HTERT RPE-1 (cell line): ENCODE results near the gene TCF3.

ENCODE experiments used
- in situ Hi-C: fragments of 300-500 bp; cut with MboI; formaldehyde crosslinking; loops from 4 replicates; pipeline ENCODE4 v1.14.3; 2020; ENCODE audit warnings: low sequenced_read_pairs

The TCF3 gene

GRCh38 chr19:1590641-1591397 is 61.6 kb downstream of the TCF3 start:
- in situ Hi-C loops = no loop called here

DNA sequence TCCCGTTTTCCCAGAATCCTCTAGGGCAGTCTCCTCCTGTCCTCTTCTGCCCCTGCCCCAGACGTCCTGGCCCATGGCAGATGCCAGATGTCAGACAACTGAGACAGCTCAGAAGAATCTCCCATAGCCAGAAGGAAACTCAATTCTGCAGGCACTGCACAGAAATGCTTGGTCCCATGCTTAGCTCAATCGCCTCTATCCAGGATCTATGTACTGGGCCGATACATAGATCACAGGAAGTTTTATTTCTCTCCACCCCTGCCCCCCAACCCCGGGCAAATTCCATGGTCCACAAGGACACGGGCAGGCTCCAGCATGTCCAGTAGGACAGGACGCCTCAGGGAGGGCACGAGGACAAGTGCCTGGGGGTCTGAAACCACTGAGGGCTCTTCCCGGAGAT is 64.5 kb downstream of the TCF3 start:
- in situ Hi-C loops = no loop called here

DNA sequence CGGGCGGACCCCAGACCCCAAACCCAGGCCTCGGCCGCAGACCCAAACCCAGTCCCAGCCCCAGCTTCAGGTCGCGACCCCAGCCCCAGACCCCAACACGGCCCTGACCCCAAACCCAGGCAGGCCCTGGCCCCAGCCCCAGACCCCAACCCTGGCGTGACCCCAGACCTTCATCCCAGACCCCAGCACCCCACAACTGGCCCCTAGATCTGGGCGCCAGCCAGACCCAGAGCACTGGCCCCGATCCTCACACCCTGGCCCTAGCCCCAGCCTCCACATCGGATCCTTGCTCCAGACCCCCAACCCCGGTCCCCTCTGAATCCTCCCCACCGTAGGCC is 67.2 kb downstream of the TCF3 start:
- in situ Hi-C loops = no loop called here

DNA sequence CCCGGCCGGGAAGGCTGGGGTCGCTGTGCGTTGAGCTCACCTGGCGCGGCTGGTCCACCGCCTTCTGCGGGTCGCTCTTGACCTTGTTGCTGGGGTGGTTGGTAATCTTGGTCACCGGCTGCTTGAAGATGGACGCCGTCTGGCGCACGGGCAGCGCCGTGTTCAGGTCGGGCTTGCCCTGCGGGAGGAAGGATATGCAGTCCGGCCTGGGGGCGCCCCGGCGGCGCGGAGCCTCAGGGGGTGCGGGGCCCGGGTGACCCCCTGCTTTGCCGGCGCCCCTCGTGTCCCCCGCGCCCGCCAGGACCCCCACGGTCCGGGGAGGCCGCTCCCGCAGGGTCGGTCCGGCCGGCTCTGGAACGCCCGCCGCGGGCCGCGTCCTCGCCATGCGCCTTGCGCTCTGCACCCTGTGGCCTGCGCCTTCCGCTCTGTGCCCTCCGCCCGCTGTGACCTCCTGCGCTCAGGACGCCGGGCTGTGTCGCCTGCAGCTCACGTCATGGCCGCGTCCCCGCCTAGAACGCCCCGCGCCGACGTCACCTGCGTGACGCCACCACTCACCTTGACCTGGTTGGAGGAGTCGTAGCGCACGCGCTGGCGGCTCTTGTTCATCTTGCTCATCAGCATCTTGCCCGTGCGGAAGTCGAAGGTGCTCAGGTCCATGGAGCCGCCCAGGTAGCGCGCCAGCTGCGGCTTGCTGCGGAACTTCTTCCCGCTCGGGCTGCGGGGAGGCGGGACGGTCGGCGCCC is 67.7 kb downstream of the TCF3 start:
- in situ Hi-C loops = no loop called here

DNA sequence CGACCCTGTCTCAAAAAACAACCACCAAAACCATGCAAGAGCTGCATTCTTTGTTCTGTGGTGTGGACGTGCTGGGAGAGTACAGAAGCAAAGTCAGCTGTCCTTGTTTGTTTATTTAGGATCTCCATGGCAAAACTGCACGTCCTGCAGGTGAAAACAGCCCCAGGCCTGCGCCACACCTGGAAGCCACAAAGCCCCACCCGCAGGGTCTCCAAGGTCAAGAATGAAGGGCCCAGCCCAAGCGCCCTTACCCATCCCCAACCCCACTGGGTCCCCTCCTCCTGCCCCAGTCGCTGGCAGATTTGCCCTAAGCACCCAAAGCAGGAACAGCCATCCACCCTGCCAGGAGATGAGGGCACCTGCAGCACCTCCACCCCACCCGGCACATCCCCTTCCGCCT is 70.2 kb downstream of the TCF3 start:
- in situ Hi-C loops = no loop called here

DNA sequence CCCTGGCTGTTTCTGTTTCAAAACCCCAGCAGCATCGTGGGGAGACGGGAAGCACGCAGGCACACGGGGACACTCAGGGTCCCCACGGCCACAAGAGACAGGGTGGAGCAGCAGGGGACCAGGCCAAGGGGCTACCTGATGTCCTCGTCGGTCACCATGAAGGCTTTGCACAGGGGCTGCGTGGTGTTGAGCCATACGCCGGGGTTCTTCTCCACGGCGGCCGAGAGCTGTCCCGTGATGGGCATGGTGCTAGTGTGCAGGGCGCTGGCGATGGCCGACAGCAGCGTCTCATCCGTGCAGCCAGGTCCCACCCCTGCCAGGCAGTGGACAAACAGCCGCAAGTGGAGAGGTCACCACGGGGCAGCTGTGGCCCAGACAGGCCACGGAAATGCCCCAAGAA is 71.5 kb downstream of the TCF3 start:
- in situ Hi-C loops = no loop called here

DNA sequence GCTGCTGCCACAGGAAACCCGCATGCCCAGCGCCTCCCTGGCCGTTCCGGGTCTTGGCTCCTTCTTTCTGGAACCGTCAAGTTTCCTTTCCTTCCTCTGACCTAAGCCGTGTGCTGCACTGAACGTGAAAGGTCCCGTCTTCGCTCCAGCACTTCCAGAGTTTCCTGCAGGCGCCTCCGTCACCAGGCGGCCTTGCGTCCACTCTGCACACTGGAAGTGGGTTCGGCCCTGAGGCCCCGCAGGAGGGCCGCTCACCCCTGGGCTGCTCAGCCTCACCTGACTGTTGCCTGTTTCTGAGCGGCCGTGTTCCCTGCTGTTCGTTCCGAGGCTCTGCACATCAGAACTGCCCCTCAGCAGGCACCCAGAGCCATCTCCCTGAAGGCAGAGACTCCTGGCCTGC is 72.0 kb downstream of the TCF3 start:
- in situ Hi-C loops = no loop called here

- in situ Hi-C loops = no loop called here
These were observed 73.2 kb downstream of the TCF3 start for GRCh38 chr19:1579222-1579621.

DNA sequence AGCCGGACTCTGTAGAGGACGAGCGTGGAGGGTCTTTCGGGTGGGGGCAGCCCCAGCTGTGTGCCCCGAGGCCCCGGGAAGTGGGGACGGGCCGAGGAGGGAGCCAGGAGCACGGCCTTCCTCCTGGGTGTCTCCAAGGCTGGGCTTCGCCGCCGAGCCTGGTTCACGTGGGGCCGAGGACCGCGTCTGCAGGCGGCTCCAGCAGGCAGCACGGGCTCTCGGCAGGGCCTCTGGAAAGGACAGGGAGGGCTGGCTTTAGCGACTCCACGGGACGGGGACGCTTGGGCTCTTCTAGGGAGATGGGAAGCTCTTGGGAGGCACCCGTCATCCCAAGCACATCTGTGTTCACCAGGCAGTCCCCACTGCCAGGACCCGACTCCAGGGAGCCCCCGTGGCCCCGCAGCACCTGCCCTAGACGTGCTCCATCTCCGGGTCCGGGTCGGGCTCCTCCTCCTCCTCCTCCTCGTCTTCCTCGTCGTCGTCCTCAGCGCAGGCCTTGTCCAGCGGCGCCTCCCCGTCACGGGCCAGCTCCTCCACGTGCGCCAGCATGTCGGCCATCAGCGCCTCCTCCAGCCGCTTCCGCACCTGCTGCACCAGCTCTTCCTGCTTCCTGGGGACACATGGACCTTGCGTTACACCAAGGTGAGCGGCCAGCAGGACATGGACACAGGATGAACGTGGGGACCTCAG is 74.3 kb downstream of the TCF3 start:
- in situ Hi-C loops = no loop called here

GRCh38 chr19:1577090-1577928 is 75.1 kb downstream of the TCF3 start:
- in situ Hi-C loops = no loop called here

DNA sequence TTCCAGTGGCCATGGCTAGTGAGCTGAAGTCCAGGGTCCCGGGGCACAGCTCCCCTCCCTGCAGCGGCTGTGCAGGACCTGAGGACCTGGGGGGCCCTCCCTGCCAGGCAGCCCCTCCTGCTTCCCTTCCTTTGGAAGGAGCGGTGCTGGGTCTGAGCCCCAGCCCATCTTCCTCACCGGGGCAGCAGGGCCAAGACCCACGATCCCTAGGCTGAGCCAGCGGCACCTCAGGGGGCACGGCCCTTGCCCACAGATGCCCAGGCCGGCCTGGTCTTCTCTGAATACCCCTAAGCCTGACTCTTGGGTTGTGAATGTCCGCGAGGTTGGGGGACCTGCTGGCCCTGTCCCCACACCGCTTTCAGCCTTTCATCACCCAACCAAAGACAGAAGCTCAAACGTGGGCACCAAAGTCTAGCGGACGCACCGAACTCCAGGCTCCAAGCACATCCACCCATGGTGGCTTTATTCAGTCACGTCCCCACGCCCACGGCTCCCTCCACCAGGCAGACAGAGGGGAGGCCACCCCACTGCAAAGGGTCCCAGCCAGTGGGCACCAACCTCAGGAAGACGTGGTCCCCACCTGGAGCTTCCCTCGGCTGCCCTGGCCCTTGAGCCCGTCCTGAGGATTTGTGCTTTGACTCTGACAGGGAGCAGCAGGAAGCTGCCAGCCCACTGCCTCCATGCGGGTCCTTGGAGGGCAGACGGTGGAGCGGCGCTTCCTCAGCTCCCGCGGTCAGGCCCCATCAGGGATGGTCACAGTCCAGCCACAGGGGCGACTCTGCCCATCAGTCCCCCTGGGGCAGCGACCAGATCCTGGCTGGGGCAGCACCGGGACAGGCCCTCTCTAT is 75.9 kb downstream of the TCF3 start:
- in situ Hi-C loops = no loop called here

DNA sequence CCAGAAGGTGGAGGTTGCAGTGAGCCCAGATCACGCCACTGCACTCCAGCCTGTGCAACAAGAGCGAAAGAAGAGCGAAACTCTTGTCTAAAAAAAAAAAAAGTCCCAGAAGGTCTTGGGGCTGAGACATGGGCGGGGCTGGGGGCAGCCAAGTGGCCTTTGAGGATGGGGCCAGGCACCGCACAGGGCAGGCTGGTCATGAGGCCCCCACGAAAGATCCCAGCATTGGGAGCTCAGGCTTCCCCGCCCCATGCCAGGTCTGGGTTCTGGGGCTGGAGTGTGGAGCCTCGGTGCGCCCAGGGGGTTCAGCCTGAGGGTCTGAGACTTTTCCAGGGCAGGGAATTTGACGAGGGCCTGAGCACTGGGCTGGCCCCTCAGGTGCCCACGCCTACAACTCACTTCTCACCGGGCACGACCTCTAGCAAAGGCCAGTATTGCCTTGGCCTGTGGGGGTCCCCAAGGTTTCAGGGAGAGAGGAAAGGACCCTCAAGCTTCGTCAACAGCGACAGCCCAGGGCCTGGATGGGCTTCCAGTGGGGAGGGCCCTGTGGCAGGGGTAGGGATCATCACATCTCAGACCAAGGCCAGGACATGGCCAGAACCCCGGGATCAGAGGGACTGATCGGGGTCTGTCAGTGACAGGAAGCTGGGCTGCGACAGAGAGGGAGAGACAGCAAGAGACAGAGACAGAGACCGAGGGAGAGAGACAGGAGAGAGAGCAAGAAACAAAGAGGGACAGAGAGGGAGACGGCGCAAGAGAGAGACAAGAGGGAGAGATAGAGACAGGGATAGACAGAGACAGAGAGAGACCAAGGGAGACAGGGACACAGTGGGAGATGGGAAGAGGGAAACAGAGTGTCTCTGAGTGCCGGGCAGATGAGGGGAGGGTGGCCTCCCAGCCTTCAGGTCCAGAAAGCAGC is 76.8 kb downstream of the TCF3 start:
- in situ Hi-C loops = no loop called here

DNA sequence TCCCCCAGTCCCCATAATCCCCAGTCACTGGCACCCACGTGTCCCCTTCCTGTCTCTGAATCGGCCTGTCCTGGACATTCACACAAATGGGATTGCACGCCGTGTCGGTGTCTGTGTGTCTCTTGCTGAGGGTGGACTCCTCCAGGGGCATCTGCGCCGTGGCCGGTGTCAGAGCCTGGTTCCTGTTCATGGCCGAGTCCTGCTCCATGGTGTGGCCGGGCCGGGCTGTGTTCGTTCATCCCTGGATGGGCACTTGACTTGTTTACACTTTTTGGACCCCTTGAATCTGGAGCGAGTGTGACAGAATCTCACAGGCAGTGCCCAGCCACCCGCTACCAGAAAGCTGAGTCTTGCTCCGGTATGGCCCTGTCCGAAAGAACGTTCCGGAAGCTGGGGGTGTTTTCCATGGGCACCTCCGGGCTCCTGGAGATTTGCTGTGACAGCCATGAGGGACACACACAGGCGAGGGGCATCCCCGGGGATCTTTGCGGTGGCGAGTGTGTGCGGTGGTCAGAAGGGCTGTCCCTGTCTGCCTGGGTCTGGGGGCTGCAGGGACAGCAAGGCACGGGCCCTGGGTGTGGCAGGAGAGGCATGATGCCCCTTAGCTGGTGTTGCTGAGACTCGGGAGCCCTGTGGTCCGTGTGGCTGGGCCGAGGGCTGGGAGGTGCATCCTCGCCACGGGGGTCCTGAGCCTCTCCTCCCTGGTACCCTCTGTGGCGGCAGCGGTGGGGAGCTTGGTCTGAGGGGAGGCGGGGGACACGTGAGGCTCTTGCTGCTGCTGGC is 77.9 kb downstream of the TCF3 start:
- in situ Hi-C loops = no loop called here

DNA sequence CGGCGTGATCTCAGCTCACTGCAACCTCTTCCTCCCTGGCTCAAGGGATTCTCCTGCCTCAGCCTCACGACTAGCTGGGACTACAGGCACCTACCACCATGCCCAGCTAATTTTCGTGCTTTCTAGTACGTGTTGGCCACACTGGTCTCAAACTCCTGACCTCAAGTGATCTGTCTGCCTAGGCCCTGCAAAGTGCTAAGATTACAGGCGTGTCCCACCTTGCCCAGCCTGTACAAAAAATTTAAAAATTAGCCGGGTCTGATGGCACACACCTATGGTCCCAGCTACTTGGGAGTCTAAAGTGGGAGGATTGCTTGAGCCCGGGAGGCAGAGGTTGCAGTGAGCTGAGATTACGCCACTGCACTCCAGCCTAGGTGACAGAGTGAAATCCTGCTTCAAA is 79.6 kb downstream of the TCF3 start:
- in situ Hi-C loops = no loop called here

DNA sequence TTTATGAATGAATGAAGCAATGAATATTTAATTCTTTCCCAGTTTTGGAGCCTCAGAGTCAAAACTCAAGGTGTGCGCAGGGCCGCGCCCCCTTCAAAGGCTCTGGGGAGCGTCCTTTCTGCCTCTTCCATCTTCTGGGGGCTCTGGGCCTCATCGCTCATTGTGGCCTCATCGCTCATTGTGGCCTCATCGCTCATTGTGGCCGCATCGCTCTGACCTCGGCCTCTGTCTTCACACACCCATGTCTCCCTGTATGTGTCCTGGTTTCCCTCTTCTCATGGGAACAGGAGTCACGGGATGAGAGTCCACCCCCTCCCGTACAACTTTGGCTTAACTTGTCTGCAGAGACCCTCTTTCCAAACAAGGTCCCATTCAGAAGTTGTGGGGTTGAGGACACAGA is 81.1 kb downstream of the TCF3 start:
- in situ Hi-C loops = no loop called here

DNA sequence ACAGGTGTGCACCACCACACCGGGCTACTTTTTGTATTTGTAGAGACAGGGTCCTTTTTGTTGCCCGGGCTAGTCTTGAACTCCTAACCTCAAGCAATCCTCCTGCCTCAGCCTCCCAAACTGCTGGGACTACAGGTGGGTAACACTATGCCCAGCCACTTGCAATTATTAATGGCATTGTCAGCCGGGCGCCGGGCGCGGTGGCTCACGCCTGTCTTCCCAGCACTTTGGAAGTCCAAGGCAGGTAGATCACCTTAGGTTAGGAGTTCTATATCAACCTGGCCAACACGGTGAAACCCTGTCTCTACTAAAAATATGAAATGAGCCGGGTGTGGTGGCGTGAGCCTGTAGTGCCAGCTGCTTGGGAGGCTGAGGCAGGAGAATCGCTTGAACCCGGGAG is 81.6 kb downstream of the TCF3 start:
- in situ Hi-C loops = no loop called here

- in situ Hi-C loops = no loop called here
These were observed 82.4 kb downstream of the TCF3 start for GRCh38 chr19:1569997-1570396.

DNA sequence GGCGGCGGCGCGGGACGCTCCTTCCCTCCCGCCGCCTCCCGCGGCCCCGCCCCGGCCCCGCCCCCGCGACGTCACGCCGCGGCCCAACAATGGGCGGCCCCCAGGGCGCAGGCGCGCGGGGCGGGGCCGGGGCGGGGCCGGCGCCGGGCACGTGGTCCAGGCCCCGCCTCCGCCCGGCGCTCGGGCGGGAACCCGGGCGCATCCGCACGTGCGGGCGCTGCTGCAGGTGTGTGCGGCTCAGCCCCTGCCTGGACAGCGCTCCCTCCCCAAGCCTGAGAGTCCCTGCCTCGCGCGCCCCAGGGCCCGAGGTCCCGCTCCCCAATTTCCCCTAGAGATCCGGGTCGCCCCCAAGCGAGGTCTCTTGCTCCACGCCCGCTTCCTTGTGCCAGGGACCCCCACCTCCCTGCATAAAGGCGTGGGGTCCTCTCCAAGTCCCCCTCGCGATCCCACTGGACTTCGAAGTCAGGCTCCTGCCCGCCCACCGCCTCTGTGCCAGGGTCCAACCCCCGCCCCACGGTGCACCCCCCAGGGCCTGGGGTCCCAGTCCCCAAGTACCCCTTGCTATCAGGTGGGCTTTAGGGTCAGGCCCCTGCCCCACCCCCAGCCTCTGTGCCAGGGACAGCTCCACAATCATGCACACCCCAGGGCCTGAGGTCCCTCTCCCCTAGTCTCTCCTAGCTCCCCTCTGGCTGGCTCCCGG is 83.9 kb downstream of the TCF3 start, which contains the start of gene MEX3D:
MEX3D (minus strand) TSS at position 6 of the 700 bp plus-strand sequence. CDS start 267 bp downstream, outside the sequence.
- in situ Hi-C loops = no loop called here
